Loucy (cell line): ENCODE measurements around the gene ADGRB3.

Source experiments
- EZH2phosphoT487 ChIP-seq: fragments of 200-600 bp; IDR thresholded peaks from 2 replicates; pipeline ENCODE4 v1.6.1; 2018; ENCODE audit warnings: antibody characterized with exemption, mild to moderate bottlenecking, moderate library complexity, borderline replicate concordance
- TF ChIP-seq, protein P1 (sequence below): fragments of 200-600 bp; sonication (generic); conservative IDR thresholded peaks from 2 replicates; pipeline ENCODE4 v1.5.1; 2014; ENCODE audit warnings: mild to moderate bottlenecking, antibody characterized with exemption, low read length

DNA sequence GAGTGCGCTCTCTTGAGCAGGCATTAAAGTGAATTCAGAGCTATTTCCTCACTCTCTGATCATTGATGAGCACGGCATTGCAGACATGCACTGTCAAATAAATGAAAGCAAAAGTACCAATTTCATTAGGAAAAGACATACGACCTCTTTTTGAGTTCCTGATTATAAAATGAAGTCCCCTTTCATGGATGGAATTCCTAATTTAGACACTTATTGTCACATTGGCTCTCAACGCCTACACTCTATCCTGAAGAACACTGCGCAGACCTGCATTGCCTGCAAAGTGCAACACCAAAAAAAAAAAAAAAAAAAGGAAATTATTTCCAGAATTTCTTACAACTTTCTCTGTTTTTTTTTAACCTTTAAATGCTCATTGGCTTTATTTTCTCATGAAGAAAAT, 1.6 kb downstream of the ADGRB3 start:
- TF ChIP-seq, protein P1, sequence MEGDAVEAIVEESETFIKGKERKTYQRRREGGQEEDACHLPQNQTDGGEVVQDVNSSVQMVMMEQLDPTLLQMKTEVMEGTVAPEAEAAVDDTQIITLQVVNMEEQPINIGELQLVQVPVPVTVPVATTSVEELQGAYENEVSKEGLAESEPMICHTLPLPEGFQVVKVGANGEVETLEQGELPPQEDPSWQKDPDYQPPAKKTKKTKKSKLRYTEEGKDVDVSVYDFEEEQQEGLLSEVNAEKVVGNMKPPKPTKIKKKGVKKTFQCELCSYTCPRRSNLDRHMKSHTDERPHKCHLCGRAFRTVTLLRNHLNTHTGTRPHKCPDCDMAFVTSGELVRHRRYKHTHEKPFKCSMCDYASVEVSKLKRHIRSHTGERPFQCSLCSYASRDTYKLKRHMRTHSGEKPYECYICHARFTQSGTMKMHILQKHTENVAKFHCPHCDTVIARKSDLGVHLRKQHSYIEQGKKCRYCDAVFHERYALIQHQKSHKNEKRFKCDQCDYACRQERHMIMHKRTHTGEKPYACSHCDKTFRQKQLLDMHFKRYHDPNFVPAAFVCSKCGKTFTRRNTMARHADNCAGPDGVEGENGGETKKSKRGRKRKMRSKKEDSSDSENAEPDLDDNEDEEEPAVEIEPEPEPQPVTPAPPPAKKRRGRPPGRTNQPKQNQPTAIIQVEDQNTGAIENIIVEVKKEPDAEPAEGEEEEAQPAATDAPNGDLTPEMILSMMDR = no peak
- TF ChIP-seq EZH2phosphoT487 = no peak
